AG04449 (cell line): ENCODE measurements around the gene HLF.

ENCODE experiments used
- CTCF ChIA-PET: fragments of 350-600 bp; formaldehyde crosslinking; extraction: SDS; loops from one replicate; lab custom pipeline; 2021; ENCODE audit warnings: antibody characterized with exemption; lab: Yijun Ruan, JAX
- POLR2A ChIA-PET: fragments of 400-600, 350-600 bp; formaldehyde crosslinking; extraction: SDS; loops from one replicate; lab custom pipeline; 2020; ENCODE audit warnings: antibody characterized with exemption, inconsistent platforms; lab: Yijun Ruan, JAX
- DNase-seq: peaks from one replicate; pipeline ENCODE4 v3.0.0-alpha.2; 2010; ENCODE audit warnings: low read depth, low spot score
- H3K4me3 ChIP-seq: 2 replicates; pipeline ENCODE4 v1.5.1; 2011; ENCODE audit warnings: low read depth, mild to moderate bottlenecking, control low read depth, low read length
- CTCF ChIP-seq: IDR thresholded peaks from one replicate; pipeline ENCODE4 v1.5.1; 2011; ENCODE audit warnings: mild to moderate bottlenecking, moderate library complexity, low read length, control low read depth, inconsistent platforms; ENCODE audit not compliant: insufficient read depth; ENCODE audit errors: missing control alignments

Gene HLF

GRCh38 chr17:55300479-55301290, 35.9 kb downstream of the HLF start:
- no peak for TF ChIP-seq CTCF
- CTCF ChIA-PET, result interaction anchor here (1.6 kb wide), 1 partner anchor 307 kb away, joined by 6 read pairs; no protein-coding TSS in a partner anchor
- POLR2A ChIA-PET, result no interaction called here
- no peak for DNase-seq
- H3K4me3 ChIP-seq, result no peak overlapping the region

GRCh38 chr17:55301521-55302406, 37.0 kb downstream of the HLF start:
- TF ChIP-seq CTCF, result no peak

GRCh38 chr17:55302407-55302787, 37.6 kb downstream of the HLF start:
- no peak overlapping the region for H3K4me3 ChIP-seq
- no peak for DNase-seq
- ChIA-PET POLR2A (no interaction called here), CTCF (interaction anchor here (1.3 to 2.3 kb wide), 2 partner anchors 53 to 297 kb away, joined by 4 to 7 read pairs; no protein-coding TSS in a partner anchor)
- TF ChIP-seq CTCF, result no peak

More at GRCh38 chr17:55301521-55302406, 37.0 kb downstream of the HLF start:
- H3K4me3 ChIP-seq, result no peak overlapping the region
- CTCF ChIA-PET, result no interaction called here
- POLR2A ChIA-PET, result no interaction called here
- no peak for DNase-seq

GRCh38 chr17:55303008-55303493, 38.3 kb downstream of the HLF start:
- POLR2A ChIA-PET, result no interaction called here
- DNase-seq, result no peak
- CTCF ChIA-PET, result interaction anchor here (0.6 to 2.3 kb wide), 5 partner anchors 8 to 312 kb away, joined by 3 to 7 read pairs (median 4); no protein-coding TSS in a partner anchor
- TF ChIP-seq CTCF, result no peak
- no peak overlapping the region for H3K4me3 ChIP-seq

GRCh38 chr17:55303701-55304145, 39.0 kb downstream of the HLF start:
- no peak for DNase-seq
- H3K4me3 ChIP-seq, result no peak overlapping the region
- POLR2A ChIA-PET, result no interaction called here
- no peak for TF ChIP-seq CTCF
- CTCF ChIA-PET, result interaction anchor here (0.6 to 2.3 kb wide), 5 partner anchors 9 to 312 kb away, joined by 3 to 7 read pairs (median 4); no protein-coding TSS in a partner anchor
